HEK293 (cell line): Measurements from ENCODE around the gene WWTR1.

ENCODE experiments used
- CTCF ChIA-PET: fragments of 350-600 bp; formaldehyde crosslinking; extraction: SDS; loops from one replicate; lab custom pipeline; 2021; ENCODE audit warnings: antibody characterized with exemption; lab: Yijun Ruan, JAX
- POLR2A ChIA-PET: fragments of 300-600 bp; formaldehyde crosslinking; extraction: SDS; loops from one replicate; lab custom pipeline; 2020; ENCODE audit warnings: antibody characterized with exemption, inconsistent platforms; lab: Yijun Ruan, JAX
- H3K27ac ChIP-seq: fragments of 200-500 bp; sonication (Bioruptor generic); 2 replicates; pipeline ENCODE4 v1.5.1; 2014; ENCODE audit warnings: low read depth, low read length, control low read depth, inconsistent platforms; ENCODE audit errors: extremely low read depth
- H3K36me3 ChIP-seq, 2 experiments: fragments of 200-500 bp in 1 of 2; sonication (Bioruptor generic) in 1 of 2; 1 replicate in 1 of 2; 2 replicates in 1 of 2; pipeline ENCODE4 v1.5.1; 2014 to 2017; ENCODE audit warnings: inconsistent platforms in 2 of 2, low read length in 2 of 2; ENCODE audit not compliant: control insufficient read depth in 2 of 2, insufficient read depth in 1 of 2
- H3K4me1 ChIP-seq: fragments of 200-500 bp; sonication (Bioruptor generic); 2 replicates; pipeline ENCODE4 v1.5.1; 2014; ENCODE audit warnings: mild to moderate bottlenecking, low read length, inconsistent platforms; ENCODE audit not compliant: control insufficient read depth, insufficient read depth
- H3K4me3 ChIP-seq: 2 replicates; pipeline ENCODE4 v1.5.1; 2011; ENCODE audit warnings: low read depth, mild to moderate bottlenecking, control low read depth, low read length, moderate library complexity
- H3K9me3 ChIP-seq: fragments of 200-500 bp; sonication (Bioruptor generic); 2 replicates; pipeline ENCODE4 v1.5.1; 2014; ENCODE audit warnings: low read depth, low read length, inconsistent platforms; ENCODE audit not compliant: control insufficient read depth, insufficient read depth
- KLF10 ChIP-seq: fragments of 450-650 bp; IDR thresholded peaks from 2 replicates; pipeline ENCODE4 v1.5.1; 2018; ENCODE audit warnings: missing biosample characterization, mild to moderate bottlenecking, missing genetic modification characterization
- SCRT2 ChIP-seq: fragments of 450-650 bp; formaldehyde crosslinking; IDR thresholded peaks from 2 replicates; pipeline ENCODE4 v1.5.1; 2016; ENCODE audit warnings: missing biosample characterization, missing genetic modification characterization
- ZBTB20 ChIP-seq: fragments of 450-650 bp; formaldehyde crosslinking; IDR thresholded peaks from 2 replicates; pipeline ENCODE4 v1.5.1; 2016; ENCODE audit warnings: missing biosample characterization, missing genetic modification characterization
- ZNF133 ChIP-seq: fragments of 450-650 bp; formaldehyde crosslinking; IDR thresholded peaks from 2 replicates; pipeline ENCODE4 v1.5.1; 2016; ENCODE audit warnings: missing biosample characterization, missing genetic modification characterization
- ZNF248 ChIP-seq: fragments of 450-650 bp; formaldehyde crosslinking; IDR thresholded peaks from 2 replicates; pipeline ENCODE4 v1.5.1; 2017; ENCODE audit warnings: missing biosample characterization, missing genetic modification characterization
- ZNF350 ChIP-seq: fragments of 450-650 bp; formaldehyde crosslinking; IDR thresholded peaks from 2 replicates; pipeline ENCODE4 v1.5.0; 2017; ENCODE audit warnings: missing biosample characterization, mild to moderate bottlenecking, missing genetic modification characterization
- ZNF354C ChIP-seq: fragments of 450-650 bp; formaldehyde crosslinking; IDR thresholded peaks from 2 replicates; pipeline ENCODE4 v1.5.1; 2016; ENCODE audit warnings: missing biosample characterization, missing genetic modification characterization, low read depth, borderline replicate concordance
- ZNF37A ChIP-seq: fragments of 450-650 bp; IDR thresholded peaks from 2 replicates; pipeline ENCODE4 v1.5.1; 2018; ENCODE audit warnings: missing biosample characterization, missing genetic modification characterization
- ZNF433 ChIP-seq: fragments of 450-650 bp; formaldehyde crosslinking; IDR thresholded peaks from 2 replicates; pipeline ENCODE4 v1.5.1; 2016; ENCODE audit warnings: missing biosample characterization, missing genetic modification characterization, low read depth
- ZNF529 ChIP-seq: fragments of 450-650 bp; formaldehyde crosslinking; IDR thresholded peaks from 2 replicates; pipeline ENCODE4 v1.5.1; 2017; ENCODE audit warnings: missing genetic modification characterization, missing biosample characterization; ENCODE audit not compliant: insufficient replicate concordance
- ZNF561 ChIP-seq: fragments of 450-650 bp; IDR thresholded peaks from 2 replicates; pipeline ENCODE4 v1.5.1; 2018; ENCODE audit warnings: missing biosample characterization, missing genetic modification characterization, borderline replicate concordance
- ZNF777 ChIP-seq: fragments of 450-650 bp; formaldehyde crosslinking; IDR thresholded peaks from 2 replicates; pipeline ENCODE4 v1.5.1; 2017; ENCODE audit warnings: missing biosample characterization, missing genetic modification characterization, borderline replicate concordance
- ZSCAN16 ChIP-seq: fragments of 450-650 bp; formaldehyde crosslinking; IDR thresholded peaks from 2 replicates; pipeline ENCODE4 v1.5.1; 2016; ENCODE audit warnings: missing biosample characterization, missing genetic modification characterization
- ZSCAN30 ChIP-seq: fragments of 450-650 bp; IDR thresholded peaks from 2 replicates; pipeline ENCODE4 v1.5.1; 2018; ENCODE audit warnings: missing biosample characterization, mild to moderate bottlenecking, missing genetic modification characterization, moderate library complexity
- ZXDB ChIP-seq: fragments of 450-650 bp; formaldehyde crosslinking; IDR thresholded peaks from 2 replicates; pipeline ENCODE4 v1.5.1; 2016; ENCODE audit warnings: missing biosample characterization, missing genetic modification characterization
- TF ChIP-seq, protein P1 (sequence below): fragments of 450-650 bp; formaldehyde crosslinking; IDR thresholded peaks from 2 replicates; pipeline ENCODE4 v1.5.0; 2017; ENCODE audit warnings: missing biosample characterization, missing genetic modification characterization, borderline replicate concordance
- TF ChIP-seq, protein P2 (sequence below): fragments of 450-650 bp; formaldehyde crosslinking; IDR thresholded peaks from 2 replicates; pipeline ENCODE4 v1.5.1; 2016; ENCODE audit warnings: missing biosample characterization, missing genetic modification characterization
- TF ChIP-seq, protein P3 (sequence below): fragments of 450-650 bp; formaldehyde crosslinking; optimal IDR thresholded peaks from 2 replicates; pipeline ENCODE3; 2016; ENCODE audit warnings: missing biosample characterization, mild to moderate bottlenecking, missing genetic modification characterization
- TF ChIP-seq, protein P4 (sequence below): fragments of 450-650 bp; formaldehyde crosslinking; IDR thresholded peaks from 2 replicates; pipeline ENCODE4 v1.5.1; 2016; ENCODE audit warnings: missing biosample characterization, missing genetic modification characterization
- TF ChIP-seq, protein P5 (sequence below): fragments of 450-650 bp; formaldehyde crosslinking; IDR thresholded peaks from 2 replicates; pipeline ENCODE4 v1.5.1; 2016; ENCODE audit warnings: missing biosample characterization, missing genetic modification characterization
- TF ChIP-seq, protein P6 (sequence below): fragments of 450-650 bp; IDR thresholded peaks from 2 replicates; pipeline ENCODE4 v1.5.1; 2018; ENCODE audit warnings: missing biosample characterization, mild to moderate bottlenecking, missing genetic modification characterization

WWTR1 gene

DNA sequence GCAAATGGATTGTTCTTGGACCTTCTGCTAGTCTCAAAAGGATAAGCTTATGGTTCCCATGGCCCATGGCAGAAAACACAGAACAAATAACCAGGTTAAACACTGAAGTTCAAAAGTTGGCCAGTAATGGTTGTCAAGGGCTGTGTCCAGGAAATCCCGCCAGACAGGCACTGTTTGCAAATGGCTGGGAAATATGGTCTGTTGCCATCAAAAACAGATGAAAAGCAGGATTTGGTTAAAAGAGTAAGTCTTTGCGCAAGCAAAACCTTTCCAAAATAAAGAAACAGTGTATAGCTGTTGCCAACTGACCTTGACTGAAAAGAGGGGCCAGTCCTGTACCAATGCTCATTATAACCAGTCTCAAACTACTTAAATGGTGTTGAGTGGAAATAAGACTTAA, 58.6 kb downstream of the WWTR1 start (continued):
- TF ChIP-seq, protein P1, sequence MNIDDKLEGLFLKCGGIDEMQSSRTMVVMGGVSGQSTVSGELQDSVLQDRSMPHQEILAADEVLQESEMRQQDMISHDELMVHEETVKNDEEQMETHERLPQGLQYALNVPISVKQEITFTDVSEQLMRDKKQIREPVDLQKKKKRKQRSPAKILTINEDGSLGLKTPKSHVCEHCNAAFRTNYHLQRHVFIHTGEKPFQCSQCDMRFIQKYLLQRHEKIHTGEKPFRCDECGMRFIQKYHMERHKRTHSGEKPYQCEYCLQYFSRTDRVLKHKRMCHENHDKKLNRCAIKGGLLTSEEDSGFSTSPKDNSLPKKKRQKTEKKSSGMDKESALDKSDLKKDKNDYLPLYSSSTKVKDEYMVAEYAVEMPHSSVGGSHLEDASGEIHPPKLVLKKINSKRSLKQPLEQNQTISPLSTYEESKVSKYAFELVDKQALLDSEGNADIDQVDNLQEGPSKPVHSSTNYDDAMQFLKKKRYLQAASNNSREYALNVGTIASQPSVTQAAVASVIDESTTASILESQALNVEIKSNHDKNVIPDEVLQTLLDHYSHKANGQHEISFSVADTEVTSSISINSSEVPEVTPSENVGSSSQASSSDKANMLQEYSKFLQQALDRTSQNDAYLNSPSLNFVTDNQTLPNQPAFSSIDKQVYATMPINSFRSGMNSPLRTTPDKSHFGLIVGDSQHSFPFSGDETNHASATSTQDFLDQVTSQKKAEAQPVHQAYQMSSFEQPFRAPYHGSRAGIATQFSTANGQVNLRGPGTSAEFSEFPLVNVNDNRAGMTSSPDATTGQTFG (tag by site-specific recombination) = no peak
- TF ChIP-seq ZNF777 = no peak

DNA sequence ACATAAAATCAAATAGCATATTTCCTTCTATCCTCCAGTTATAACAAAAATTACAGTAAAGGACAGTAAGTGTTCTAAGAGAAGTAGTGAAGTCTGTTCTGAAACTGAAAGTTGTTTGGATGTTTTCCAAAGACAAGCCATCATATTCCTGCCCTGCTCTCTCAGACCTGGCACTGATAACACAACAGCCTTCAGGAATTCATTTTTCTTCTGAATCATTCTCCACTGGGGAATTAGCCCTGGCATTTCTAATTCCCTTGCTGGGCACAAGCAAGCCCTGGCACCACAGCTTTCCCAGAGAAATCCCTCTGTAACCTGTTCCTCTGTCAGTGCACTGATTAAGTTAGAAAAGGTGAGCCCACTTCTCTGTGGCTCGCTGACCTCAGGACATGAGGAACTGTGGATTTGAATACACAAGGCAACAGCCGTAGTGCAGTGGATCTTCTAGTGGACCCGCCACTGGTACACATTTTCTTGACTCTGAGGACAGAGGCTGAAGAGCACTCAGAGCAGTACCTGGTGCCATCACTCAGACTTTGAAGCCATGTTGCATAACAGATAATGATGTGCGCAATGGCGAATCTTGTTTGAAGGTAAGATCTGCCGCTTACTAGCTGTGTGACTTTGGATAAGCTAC, 61.6 kb downstream of the WWTR1 start:
- Histone ChIP-seq H3K27ac (no peak overlapping the region), H3K9me3 (no peaks in the 10 kb centered on the region), H3K36me3 (no peaks in the 10 kb centered on the region; a peak in 1 of 3 replicates), H3K4me1 (no peaks in the 10 kb centered on the region), H3K4me3 (no peak overlapping the region)
- TF ChIP-seq, protein P2, sequence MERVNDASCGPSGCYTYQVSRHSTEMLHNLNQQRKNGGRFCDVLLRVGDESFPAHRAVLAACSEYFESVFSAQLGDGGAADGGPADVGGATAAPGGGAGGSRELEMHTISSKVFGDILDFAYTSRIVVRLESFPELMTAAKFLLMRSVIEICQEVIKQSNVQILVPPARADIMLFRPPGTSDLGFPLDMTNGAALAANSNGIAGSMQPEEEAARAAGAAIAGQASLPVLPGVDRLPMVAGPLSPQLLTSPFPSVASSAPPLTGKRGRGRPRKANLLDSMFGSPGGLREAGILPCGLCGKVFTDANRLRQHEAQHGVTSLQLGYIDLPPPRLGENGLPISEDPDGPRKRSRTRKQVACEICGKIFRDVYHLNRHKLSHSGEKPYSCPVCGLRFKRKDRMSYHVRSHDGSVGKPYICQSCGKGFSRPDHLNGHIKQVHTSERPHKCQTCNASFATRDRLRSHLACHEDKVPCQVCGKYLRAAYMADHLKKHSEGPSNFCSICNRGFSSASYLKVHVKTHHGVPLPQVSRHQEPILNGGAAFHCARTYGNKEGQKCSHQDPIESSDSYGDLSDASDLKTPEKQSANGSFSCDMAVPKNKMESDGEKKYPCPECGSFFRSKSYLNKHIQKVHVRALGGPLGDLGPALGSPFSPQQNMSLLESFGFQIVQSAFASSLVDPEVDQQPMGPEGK = no peak
- no peak for TF ChIP-seq ZNF529
- TF ChIP-seq ZBTB20 (tag by site-specific recombination) = no peak
- no peak for TF ChIP-seq SCRT2 (tag by site-specific recombination)
- TF ChIP-seq, protein P3, sequence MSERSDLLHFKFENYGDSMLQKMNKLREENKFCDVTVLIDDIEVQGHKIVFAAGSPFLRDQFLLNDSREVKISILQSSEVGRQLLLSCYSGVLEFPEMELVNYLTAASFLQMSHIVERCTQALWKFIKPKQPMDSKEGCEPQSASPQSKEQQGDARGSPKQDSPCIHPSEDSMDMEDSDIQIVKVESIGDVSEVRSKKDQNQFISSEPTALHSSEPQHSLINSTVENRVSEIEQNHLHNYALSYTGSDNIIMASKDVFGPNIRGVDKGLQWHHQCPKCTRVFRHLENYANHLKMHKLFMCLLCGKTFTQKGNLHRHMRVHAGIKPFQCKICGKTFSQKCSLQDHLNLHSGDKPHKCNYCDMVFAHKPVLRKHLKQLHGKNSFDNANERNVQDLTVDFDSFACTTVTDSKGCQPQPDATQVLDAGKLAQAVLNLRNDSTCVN = no peak
- TF ChIP-seq, protein P4, sequence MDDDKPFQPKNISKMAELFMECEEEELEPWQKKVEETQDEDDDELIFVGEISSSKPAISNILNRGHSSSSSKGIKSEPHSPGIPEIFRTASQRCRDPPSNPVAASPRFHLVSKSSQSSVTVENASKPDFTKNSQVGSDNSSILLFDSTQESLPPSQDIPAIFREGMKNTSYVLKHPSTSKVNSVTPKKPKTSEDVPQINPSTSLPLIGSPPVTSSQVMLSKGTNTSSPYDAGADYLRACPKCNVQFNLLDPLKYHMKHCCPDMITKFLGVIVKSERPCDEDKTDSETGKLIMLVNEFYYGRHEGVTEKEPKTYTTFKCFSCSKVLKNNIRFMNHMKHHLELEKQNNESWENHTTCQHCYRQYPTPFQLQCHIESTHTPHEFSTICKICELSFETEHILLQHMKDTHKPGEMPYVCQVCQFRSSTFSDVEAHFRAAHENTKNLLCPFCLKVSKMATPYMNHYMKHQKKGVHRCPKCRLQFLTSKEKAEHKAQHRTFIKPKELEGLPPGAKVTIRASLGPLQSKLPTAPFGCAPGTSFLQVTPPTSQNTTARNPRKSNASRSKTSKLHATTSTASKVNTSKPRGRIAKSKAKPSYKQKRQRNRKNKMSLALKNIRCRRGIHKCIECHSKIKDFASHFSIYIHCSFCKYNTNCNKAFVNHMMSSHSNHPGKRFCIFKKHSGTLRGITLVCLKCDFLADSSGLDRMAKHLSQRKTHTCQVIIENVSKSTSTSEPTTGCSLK (tag by site-specific recombination) = no peak
- no peak for TF ChIP-seq ZNF350 (tag by site-specific recombination)
- no peak for TF ChIP-seq ZSCAN30 (tag by site-specific recombination)
- TF ChIP-seq ZXDB (tag by site-specific recombination) = no peak
- no peak for TF ChIP-seq ZNF354C (tag by site-specific recombination)
- no peak for TF ChIP-seq ZNF37A
- TF ChIP-seq ZNF133 (tag by site-specific recombination) = no peak
- TF ChIP-seq, protein P1 (tag by site-specific recombination) = no peak
- TF ChIP-seq ZNF248 (tag by site-specific recombination) = no peak
- no peak for TF ChIP-seq ZSCAN16 (tag by site-specific recombination)
- no peak for TF ChIP-seq ZNF561
- TF ChIP-seq, protein P5, sequence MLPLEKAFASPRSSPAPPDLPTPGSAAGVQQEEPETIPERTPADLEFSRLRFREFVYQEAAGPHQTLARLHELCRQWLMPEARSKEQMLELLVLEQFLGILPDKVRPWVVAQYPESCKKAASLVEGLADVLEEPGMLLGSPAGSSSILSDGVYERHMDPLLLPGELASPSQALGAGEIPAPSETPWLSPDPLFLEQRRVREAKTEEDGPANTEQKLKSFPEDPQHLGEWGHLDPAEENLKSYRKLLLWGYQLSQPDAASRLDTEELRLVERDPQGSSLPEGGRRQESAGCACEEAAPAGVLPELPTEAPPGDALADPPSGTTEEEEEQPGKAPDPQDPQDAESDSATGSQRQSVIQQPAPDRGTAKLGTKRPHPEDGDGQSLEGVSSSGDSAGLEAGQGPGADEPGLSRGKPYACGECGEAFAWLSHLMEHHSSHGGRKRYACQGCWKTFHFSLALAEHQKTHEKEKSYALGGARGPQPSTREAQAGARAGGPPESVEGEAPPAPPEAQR (tag by site-specific recombination) = no peak
- no peak for TF ChIP-seq ZNF433 (tag by site-specific recombination)
- TF ChIP-seq, protein P6, sequence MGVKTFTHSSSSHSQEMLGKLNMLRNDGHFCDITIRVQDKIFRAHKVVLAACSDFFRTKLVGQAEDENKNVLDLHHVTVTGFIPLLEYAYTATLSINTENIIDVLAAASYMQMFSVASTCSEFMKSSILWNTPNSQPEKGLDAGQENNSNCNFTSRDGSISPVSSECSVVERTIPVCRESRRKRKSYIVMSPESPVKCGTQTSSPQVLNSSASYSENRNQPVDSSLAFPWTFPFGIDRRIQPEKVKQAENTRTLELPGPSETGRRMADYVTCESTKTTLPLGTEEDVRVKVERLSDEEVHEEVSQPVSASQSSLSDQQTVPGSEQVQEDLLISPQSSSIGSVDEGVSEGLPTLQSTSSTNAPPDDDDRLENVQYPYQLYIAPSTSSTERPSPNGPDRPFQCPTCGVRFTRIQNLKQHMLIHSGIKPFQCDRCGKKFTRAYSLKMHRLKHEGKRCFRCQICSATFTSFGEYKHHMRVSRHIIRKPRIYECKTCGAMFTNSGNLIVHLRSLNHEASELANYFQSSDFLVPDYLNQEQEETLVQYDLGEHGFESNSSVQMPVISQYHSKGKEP (tag by site-specific recombination) = no peak
- TF ChIP-seq KLF10 = no peak
- ChIA-PET CTCF (interaction anchor here (0.6 kb wide), 2 partner anchors 15 to 61 kb away, joined by 3 to 4 read pairs; partner anchors contain the start of gene WWTR1), POLR2A (no interaction called here)
